HG02642 (cell line): ENCODE data around the gene CD274.

Experiments
- ATAC-seq: cut with Tn5 transposase; IDR thresholded peaks from one replicate; pipeline ENCODE4 v1.9.1; 2021; ENCODE audit warnings: mild to moderate bottlenecking; ENCODE audit not compliant: unreplicated experiment, poor library complexity

The CD274 gene

GRCh38 chr9:5518937-5519319 lies 68.6 kb downstream of the CD274 start:
- ATAC-seq: peak; percentile 24
